A204.1 (cell line): ENCODE measurements around the gene RPL41.
"Not testable (repeated sequence)": the region's sequence is repeated elsewhere in the genome, so short reads cannot be mapped to it uniquely, and the experiment has no call there.

ENCODE experiments used
- FAIRE-seq: peaks from 2 replicates; lab custom pipeline; 2012; peaks lifted over from hg19 to GRCh38; lab: Jason Lieb, UNC

RPL41 gene

DNA sequence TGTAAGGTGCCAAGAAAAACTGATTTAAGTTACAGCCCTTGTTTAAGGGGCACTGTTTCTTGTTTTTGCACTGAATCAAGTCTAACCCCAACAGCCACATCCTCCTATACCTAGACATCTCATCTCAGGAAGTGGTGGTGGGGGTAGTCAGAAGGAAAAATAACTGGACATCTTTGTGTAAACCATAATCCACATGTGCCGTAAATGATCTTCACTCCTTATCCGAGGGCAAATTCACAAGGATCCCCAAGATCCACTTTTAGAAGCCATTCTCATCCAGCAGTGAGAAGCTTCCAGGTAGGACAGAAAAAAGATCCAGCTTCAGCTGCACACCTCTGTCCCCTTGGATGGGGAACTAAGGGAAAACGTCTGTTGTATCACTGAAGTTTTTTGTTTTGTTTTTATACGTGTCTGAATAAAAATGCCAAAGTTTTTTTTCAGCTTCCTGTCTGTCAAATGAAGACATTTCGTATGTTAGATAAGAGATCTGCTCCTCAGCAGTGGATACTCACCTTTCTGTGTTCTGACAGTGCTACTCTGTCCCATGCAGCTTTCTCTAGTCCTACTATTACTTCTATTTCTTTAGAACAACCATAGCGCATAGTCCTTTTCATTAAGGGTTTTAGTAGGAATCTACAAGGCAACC, 13.2 kb upstream of the RPL41 start:
- FAIRE-seq = no peak

GRCh38 chr12:56103823-56104108, 12.7 kb upstream of the RPL41 start:
- no peak for FAIRE-seq

DNA sequence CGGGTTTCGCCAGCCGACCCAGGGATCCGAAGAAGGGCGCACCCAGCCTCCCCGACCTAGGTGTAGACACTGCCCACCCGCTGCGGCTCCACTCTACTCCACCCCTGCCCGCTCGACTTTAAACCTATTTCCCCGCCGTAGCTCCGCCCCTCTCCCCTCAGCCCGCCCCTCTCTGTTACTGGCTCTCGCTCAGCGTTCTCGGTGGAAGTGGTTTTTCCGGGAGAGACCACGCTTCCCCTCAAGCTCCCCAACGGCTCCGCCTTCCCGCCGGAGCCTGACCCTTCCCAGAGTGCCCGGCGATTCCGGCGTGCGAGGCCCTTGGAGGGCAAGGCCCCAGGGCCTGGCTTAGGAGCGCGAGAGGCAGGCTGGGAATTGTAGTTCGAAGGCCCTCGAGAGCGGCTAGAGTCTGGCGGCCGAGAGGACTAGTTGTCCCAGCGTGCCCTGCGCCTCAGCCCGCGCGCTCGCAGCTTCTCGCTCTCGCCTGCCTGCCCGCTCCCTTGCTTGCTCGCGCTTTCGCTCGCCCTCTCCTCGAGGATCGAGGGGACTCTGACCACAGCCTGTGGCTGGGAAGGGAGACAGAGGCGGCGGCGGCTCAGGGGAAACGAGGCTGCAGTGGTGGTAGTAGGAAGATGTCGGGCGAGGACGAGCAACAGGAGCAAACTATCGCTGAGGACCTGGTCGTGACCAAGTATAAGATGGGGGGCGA, 12.2 kb upstream of the RPL41 start, which contains the start of gene PA2G4:
Gene PA2G4, plus strand, starts transcription at position 451 of the 706 bp plus-strand sequence. Its CDS starts 179 bp downstream, at position 630.
- FAIRE-seq = peak; percentile 96

DNA sequence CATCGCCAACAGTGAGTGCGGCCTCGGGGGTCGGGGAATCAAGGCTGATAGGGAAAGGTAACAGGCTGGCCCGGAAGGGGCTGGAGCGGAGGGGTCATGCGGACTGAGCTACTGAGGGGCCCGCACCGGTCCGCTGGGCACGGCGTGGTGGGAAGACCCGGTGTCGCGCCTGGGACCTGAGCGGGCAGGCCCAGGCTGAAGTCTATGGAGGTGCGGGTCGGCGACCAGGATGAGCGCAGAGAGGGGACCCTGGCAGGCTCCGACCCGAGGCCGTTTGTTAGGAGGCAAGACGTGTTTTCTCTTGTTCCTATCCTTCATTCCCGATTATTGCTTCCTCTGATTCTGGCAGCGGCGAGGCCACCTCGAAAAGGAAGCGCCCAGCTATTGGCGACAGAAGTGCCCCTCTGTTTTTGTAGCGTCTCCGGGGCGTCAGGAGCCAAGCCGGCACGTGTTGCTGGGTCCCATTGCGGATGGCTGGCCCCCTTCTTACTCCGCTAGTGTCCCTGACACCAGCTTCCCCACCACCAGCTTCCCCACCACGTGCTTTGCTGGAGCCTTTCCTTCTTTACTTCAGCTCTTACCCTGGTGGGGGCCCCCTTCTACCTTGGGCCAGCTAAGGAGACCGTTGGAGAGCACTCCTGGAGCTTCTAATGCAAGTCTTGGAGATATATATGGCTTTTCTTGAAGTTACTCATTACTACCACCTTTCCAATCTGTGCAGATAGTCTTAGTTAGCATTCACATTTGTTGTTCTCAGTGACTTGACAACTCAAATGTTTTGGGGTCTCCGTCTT, 11.4 kb upstream of the RPL41 start:
- no peak for FAIRE-seq

- FAIRE-seq = no peak
Measured at GRCh38 chr12:56105609-56105902, 10.9 kb upstream of the RPL41 start.

GRCh38 chr12:56107242-56107641, 9.2 kb upstream of the RPL41 start:
- FAIRE-seq = no peak

DNA sequence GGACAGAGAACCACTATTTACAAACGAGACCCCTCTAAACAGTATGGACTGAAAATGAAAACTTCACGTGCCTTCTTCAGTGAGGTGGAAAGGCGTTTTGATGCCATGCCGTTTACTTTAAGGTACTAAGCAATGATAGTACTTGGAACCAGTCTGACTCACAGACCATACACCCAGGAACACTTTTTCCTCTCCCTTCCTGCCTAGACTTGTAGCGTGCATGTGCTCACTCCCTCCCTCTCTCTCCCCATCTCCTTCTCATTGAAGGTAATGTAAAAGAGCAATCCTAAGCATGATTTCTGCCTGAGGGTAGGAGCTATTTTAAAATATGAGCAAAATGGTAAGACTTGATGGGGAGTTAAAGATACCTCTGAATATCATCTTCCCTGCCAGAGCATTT, 5.9 kb upstream of the RPL41 start:
- no peak for FAIRE-seq

DNA sequence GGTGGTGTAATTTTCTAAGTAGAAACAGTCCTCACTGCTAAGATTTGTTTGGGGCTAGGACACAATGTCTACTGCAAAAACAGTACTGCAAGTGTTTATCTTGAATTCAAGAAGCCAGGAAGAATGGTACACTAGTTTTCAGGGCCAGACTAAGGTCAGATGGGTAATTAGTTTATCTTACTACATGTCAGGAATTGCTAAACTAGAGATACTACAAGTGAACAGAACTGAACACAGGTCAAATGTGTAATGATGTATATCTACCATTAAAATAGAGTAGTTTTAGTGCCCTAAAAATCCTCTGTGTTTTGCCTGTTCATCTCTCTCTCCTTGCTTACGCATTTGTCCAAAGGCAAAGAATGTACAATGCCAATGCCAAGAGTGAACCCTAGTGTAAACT, 2.3 kb upstream of the RPL41 start:
- no peak for FAIRE-seq

DNA sequence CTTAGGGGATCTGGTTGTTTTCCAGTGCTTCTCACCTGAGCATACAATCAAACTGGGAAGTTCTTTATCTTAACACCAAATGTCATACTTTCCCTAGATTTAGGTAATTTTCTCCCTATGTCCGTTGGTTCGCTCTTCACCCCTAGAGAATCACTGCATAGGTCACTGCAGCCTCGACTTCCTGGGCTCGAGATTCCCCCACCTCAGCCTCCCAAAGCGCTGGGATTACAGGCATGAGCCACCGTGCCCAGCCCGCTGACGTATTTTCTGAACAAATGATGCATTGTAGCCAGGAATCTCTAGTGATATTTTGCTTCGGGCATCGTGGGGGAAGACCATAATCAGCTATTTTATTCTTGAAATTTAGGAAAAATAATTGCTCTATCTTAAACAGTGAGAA, 1.1 kb upstream of the RPL41 start:
- FAIRE-seq = no peak

- not testable (repeated sequence) for FAIRE-seq
Measured at GRCh38 chr12:56117082-56117706, 761 bp downstream of the RPL41 start.

DNA sequence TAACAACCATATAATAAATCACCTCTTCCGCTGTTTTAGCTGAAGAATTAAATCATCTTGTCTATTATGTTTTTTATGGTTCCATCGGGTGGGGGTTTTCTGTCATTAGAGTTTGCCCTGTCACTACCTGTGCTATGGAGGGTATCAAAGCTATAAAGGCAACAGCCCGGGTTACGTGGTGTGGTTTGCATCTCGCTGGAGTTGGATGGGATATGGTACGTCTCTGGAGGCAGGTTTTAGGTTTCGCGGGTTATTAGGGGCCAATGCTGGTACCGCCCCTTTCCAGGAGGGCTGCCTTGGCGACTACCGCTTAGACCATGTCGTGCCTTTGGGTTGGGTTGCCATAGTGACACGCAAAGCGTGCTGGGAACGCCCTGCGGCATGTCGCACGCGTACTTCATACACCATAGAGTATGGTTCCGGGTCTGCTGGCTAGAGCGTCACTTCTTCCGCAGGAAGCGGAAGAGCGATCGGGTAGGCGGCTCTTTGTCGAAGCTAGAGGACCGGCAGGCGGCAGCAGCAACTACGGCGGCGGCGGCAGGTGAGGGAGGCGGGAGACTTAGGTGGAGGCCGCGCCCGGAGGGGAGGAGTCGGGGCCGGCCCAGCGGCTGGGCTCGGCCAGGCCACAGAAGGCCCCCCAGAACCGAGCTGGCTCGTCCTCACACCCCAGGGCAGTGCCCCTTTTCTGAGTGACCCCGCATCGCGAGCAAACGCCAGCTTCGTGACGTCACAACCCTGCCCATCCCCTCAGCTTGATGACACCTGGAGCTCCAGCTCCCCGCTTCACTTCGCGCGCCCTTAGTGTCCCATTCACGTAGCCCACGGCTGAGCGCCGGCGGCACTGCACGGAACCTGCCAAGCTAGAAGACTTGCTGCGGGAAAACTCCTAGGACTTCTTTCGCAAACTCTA, 1.6 kb downstream of the RPL41 start, which contains the start of gene ZC3H10:
Gene ZC3H10, plus strand, starts transcription at position 489 of the 910 bp plus-strand sequence. CDS start 2,297 bp downstream, outside the sequence.
- FAIRE-seq = peak; percentile 94

GRCh38 chr12:56118688-56119357, 2.4 kb downstream of the RPL41 start:
- no peak for FAIRE-seq

DNA sequence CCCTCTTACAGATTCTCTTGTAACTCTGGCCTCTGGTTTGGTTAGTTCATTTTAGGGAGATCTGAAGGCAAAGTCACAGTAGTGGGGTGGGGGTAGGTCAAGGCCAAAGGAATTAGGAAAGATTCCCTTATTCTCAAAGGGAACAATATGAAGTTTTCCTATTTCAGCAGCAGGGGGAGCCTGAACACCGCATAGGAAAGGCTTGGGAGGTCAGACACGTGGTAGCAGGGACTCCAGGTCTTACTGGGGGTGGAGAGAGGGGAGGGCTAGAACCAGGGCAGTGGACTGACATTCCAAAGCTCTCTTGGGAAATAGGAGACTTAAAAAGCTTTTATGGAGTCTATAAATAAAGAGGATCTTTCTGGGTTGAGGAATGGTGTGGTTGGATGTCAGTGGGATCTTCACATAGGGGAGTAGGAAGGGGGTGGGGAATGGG, 2.9 kb downstream of the RPL41 start:
- peak; percentile 58 for FAIRE-seq

DNA sequence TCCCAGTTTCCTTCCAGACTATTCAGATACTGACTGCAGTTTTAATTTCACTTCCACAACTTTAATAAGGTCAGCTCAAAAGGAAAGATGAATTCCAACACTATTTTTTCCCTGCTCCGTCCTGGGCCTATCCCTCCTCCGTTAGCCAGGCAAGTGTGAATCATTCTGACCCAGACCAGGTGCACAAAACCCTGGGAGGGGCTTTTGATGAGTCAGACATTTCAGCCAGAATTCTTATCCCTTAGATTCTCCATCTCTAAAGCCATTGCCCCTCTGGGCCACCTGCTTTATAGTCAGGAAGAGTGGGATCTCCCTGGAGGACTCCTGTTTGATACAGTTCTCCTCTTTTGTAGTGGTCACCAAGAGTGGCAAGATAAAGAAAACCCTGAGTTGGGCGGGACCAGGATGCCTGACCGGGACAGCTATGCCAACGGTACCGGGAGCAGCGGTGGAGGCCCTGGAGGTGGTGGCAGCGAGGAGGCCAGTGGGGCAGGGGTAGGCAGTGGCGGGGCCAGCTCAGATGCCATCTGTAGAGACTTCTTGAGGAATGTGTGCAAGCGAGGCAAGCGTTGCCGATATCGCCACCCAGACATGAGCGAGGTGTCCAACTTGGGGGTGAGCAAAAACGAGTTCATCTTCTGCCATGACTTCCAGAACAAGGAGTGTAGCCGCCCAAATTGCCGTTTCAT, 3.9 kb downstream of the RPL41 start:
- no peak for FAIRE-seq

DNA sequence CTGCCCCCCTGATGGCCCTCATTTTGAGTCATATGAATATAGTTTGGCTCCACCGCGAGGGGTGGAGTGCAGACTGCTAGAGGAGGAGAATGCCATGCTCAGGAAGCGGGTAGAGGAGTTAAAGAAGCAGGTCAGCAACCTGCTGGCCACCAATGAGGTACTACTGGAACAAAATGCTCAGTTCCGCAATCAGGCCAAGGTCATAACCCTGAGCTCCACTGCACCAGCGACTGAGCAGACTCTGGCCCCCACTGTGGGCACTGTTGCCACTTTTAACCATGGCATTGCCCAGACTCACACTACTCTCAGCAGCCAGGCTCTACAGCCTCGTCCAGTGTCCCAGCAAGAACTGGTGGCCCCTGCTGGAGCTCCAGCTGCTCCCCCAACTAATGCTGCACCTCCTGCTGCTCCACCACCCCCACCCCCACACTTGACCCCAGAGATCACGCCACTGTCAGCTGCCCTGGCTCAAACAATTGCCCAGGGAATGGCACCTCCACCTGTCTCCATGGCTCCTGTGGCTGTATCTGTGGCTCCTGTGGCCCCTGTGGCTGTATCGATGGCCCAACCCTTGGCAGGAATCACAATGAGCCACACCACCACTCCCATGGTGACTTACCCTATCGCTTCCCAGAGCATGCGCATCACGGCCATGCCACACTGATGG, 4.9 kb downstream of the RPL41 start:
- no peak for FAIRE-seq

DNA sequence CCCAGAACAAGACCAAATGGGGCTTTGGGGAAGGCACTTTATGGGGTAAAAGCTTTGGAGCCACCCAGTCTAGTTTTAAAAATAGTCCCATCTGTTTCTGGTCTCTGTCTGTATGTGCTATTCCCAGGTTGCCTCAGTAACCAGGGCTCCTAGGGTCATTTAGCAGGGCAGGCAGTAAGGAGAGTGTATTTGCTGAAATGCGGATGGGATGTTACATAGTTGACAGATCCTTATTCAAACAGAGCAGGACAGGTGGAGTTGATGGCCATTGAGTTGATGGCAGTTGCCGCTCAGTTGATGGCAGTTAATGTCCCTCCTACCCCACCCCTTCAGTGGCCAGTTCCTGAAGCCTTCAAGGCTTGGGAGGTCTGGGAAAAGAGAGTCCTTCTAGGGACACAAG, 6.2 kb downstream of the RPL41 start:
- FAIRE-seq = no peak

GRCh38 chr12:56124133-56124532, 7.7 kb downstream of the RPL41 start:
- no peak for FAIRE-seq

DNA sequence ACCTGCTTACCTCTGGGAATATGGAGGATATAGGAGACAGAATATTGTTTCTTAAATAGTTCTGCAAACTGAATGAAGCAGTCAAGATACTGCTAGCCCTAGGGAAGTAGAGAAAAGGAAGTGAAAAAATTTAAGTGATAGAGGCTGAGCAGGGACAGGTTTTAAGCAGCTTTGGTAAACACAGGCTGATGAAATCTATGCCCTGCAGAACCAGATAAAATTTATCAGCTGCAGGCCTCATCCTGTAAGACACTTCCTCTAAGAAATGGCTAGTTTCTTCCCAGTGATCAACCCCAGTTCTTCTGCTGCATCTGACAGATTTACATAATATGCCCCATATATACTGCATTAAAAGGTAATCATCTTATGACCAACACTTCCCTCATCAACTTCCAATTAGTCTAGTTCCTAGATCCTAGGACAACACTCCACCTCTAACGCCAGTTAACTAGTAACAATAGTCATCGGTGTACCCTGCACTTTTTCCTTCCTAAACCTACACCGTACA, 10.4 kb downstream of the RPL41 start:
- no peak for FAIRE-seq

GRCh38 chr12:56127485-56127887, 11.1 kb downstream of the RPL41 start:
- FAIRE-seq = no peak
